Right cardiac atrium (tissue), 5 donors: ENCODE results near the gene PKNOX2. TPM values are rescaled to one million over a fixed set of nuclear protein-coding genes. Genes with fewer than 3 reads are reported as not detected.

Experiments used
- ATAC-seq, 2 donors: fragments of 200-7000 bp; cut with Tn5 transposase; one replicate each; pipeline versions ENCODE4 v1.8.0 to v1.9.1; 2020; ENCODE audit warnings: moderate library complexity in 2 of 2, mild to moderate bottlenecking in 1 of 2
- DNase-seq, 3 donors: peaks; one replicate each; pipeline ENCODE4 v3.0.0-alpha.2; 2020
- H3K27ac ChIP-seq: one replicate; pipeline ENCODE4 v1.5.1; 2013; ENCODE audit warnings: mild to moderate bottlenecking, low read length, control low read depth, moderate library complexity
- H3K27me3 ChIP-seq: one replicate; pipeline ENCODE4 v1.6.1; 2013; ENCODE audit not compliant: control insufficient read depth, insufficient read depth
- H3K4me1 ChIP-seq: one replicate; pipeline ENCODE4 v1.6.1; 2013; ENCODE audit warnings: low read length; ENCODE audit not compliant: control insufficient read depth, insufficient read depth
- H3K4me3 ChIP-seq: one replicate; pipeline ENCODE4 v1.5.1; 2013; ENCODE audit warnings: low read length, control low read depth
- H3K9me3 ChIP-seq: one replicate; pipeline ENCODE4 v1.6.1; 2013; ENCODE audit warnings: low read length; ENCODE audit not compliant: control insufficient read depth
- WGBS: extraction: QIAGEN DNeasy Blood & Tissue Kit; methylation state at CpG from one replicate; pipeline ENCODE4 v1.1.7; 2013; 5-methylcytosine and 5-hydroxymethylcytosine counted together
- intact Hi-C, 4 donors: fragments of 100-400 bp; cut with DNase I; formaldehyde crosslinking; loops; one replicate each; pipeline versions ENCODE4 v1.11.0 to v1.14.0; 2022 to 2023
- polyA plus RNA-seq: library from polyadenylated mRNA; stranded (reverse); fragments of 200-250 nt; gene quantifications from one replicate; pipeline ENCODE4 v1.2.3, GENCODE V29; 2013
- total RNA-seq, 4 donors: library from RNA; stranded (reverse); fragmentation: NEBNext Ultra II Directional; extraction: Animal tissue kit (Norgen Biotek cat#: 25700); gene quantifications; one replicate each; pipeline ENCODE4 v1.2.1, GENCODE V29; 2021
- donor health status: healthy with polysubstance abuse.
- donor health status: DM: no; HTN: yes; CAD: no.
- donor health status: DM: no; HTN: no; CAD: no.
- donor health status: DM: no; HTN: yes; CAD: no; lungs with severe emphysema.
- donor health status: DM: yes; HTN: yes; CAD: no.

The PKNOX2 gene
- total and polyA plus RNA-seq, 5 donors, result 8.1 to 20.2 (median 17.6) TPM

- H3K9me3 ChIP-seq, result no peaks in the 10 kb centered on the region
- WGBS, result 65% methylated on average over 20 of the region's 20 CpGs
- no peak overlapping the region for H3K4me3 ChIP-seq
- intact Hi-C loops, result no loop called here
- H3K27me3 ChIP-seq, result no peaks in the 10 kb centered on the region
- DNase-seq (no peak), ATAC-seq (peak; percentile 36 to 45)
- H3K4me1 ChIP-seq, result no peaks in the 10 kb centered on the region
- H3K27ac ChIP-seq, result peak overlapping the region; percentile 61
Observed at GRCh38 chr11:125416981-125417935, 252.7 kb downstream of the PKNOX2 start.

GRCh38 chr11:125418396-125418795 lies 253.8 kb downstream of the PKNOX2 start:
- intact Hi-C loops, result no loop called here
- 69% methylated on average over 9 of the region's 9 CpGs for WGBS
- DNase-seq (no peak), ATAC-seq (peak in 1 of 2 donors; percentile 37)
- Histone ChIP-seq H3K9me3 (no peaks in the 10 kb centered on the region), H3K4me1 (no peaks in the 10 kb centered on the region), H3K27ac (no peak overlapping the region), H3K27me3 (no peaks in the 10 kb centered on the region), H3K4me3 (no peak overlapping the region)

- ATAC-seq (no peak), DNase-seq (no peak)
- Histone ChIP-seq H3K4me1 (peaks cover 3% of the 10 kb centered on the region), H3K27me3 (no peaks in the 10 kb centered on the region), H3K27ac (no peak overlapping the region), H3K4me3 (no peak overlapping the region), H3K9me3 (no peaks in the 10 kb centered on the region)
- WGBS, result 84% methylated on average over 4 of the region's 4 CpGs
- intact Hi-C loops, result loop anchor here in 1 of 4 donors (10.0 kb wide), 1 partner anchor 328 kb away; no protein-coding TSS in a partner anchor
Observed at GRCh38 chr11:125422681-125423080, 258.1 kb downstream of the PKNOX2 start.

GRCh38 chr11:125423247-125423849 lies 258.8 kb downstream of the PKNOX2 start:
- Histone ChIP-seq H3K4me3 (no peak overlapping the region), H3K9me3 (no peaks in the 10 kb centered on the region), H3K27ac (no peak overlapping the region), H3K27me3 (no peaks in the 10 kb centered on the region), H3K4me1 (peaks cover 3% of the 10 kb centered on the region)
- WGBS, result 55% methylated on average over 9 of the region's 9 CpGs
- DNase-seq, result no peak
- intact Hi-C loops, result loop anchor here in 1 of 4 donors (10.0 kb wide), 1 partner anchor 329 kb away; no protein-coding TSS in a partner anchor
- ATAC-seq, result no peak

- WGBS, result 43% methylated on average over 9 of the region's 9 CpGs
- H3K4me3 ChIP-seq, result no peak overlapping the region
- H3K27me3 ChIP-seq, result no peaks in the 10 kb centered on the region
- ATAC-seq, result peak; percentile 89 to 91
- DNase-seq, result peak; percentile 73 to 83 (median 82)
- H3K27ac ChIP-seq, result peak overlapping the region; percentile 72
- intact Hi-C loops, result loop anchor here in 1 of 4 donors (10.0 kb wide), 1 partner anchor 331 kb away; no protein-coding TSS in a partner anchor
- H3K9me3 ChIP-seq, result no peaks in the 10 kb centered on the region
- H3K4me1 ChIP-seq, result peaks cover 3% of the 10 kb centered on the region
Observed at GRCh38 chr11:125425601-125426000, 261.1 kb downstream of the PKNOX2 start.

- DNase-seq, result no peak
- 85% methylated on average over 14 of the region's 14 CpGs for WGBS
- no peak for ATAC-seq
- no peak overlapping the region for H3K4me3 ChIP-seq
- H3K4me1 ChIP-seq, result peaks cover 3% of the 10 kb centered on the region
- intact Hi-C loops, result loop anchor here in 1 of 4 donors (10.0 kb wide), 1 partner anchor 332 kb away; no protein-coding TSS in a partner anchor
- H3K27ac ChIP-seq, result no peak overlapping the region
- H3K27me3 ChIP-seq, result no peaks in the 10 kb centered on the region
- H3K9me3 ChIP-seq, result no peaks in the 10 kb centered on the region
Observed at GRCh38 chr11:125426818-125427528, 262.4 kb downstream of the PKNOX2 start.

- H3K4me1 ChIP-seq, result peaks cover 3% of the 10 kb centered on the region
- no peaks in the 10 kb centered on the region for H3K27me3 ChIP-seq
- intact Hi-C loops, result loop anchor here in 1 of 4 donors (10.0 kb wide), 1 partner anchor 334 kb away; no protein-coding TSS in a partner anchor
- 73% methylated on average over 11 of the region's 11 CpGs for WGBS
- H3K9me3 ChIP-seq, result no peaks in the 10 kb centered on the region
- no peak overlapping the region for H3K27ac ChIP-seq
- ATAC-seq (no peak), DNase-seq (no peak)
- no peak overlapping the region for H3K4me3 ChIP-seq
Observed at GRCh38 chr11:125428486-125429173, 264.1 kb downstream of the PKNOX2 start.

GRCh38 chr11:125429174-125429707 lies 264.7 kb downstream of the PKNOX2 start:
- WGBS, result 49% methylated on average over 6 of the region's 6 CpGs
- H3K27ac ChIP-seq, result no peak overlapping the region
- ATAC-seq, result no peak

GRCh38 chr11:125429807-125430678 lies 265.5 kb downstream of the PKNOX2 start:
- WGBS, result 85% methylated on average over 18 of the region's 18 CpGs
- H3K4me1 ChIP-seq, result peaks cover 3% of the 10 kb centered on the region
- no peak for DNase-seq

More at GRCh38 chr11:125429174-125429707, 264.7 kb downstream of the PKNOX2 start:
- Histone ChIP-seq H3K27me3 (no peaks in the 10 kb centered on the region), H3K9me3 (no peaks in the 10 kb centered on the region), H3K4me1 (peaks cover 3% of the 10 kb centered on the region), H3K4me3 (no peak overlapping the region)
- intact Hi-C loops, result loop anchor here in 1 of 4 donors (10.0 kb wide), 1 partner anchor 334 kb away; no protein-coding TSS in a partner anchor
- peak; percentile 47 to 83 (median 80) for DNase-seq

More at GRCh38 chr11:125429807-125430678, 265.5 kb downstream of the PKNOX2 start:
- intact Hi-C loops, result loop anchor here in 2 of 4 donors (10.0 kb wide), 1 partner anchor 335 kb away; no protein-coding TSS in a partner anchor
- no peak for ATAC-seq
- no peaks in the 10 kb centered on the region for H3K9me3 ChIP-seq
- H3K27ac ChIP-seq, result no peak overlapping the region
- H3K27me3 ChIP-seq, result no peaks in the 10 kb centered on the region
- H3K4me3 ChIP-seq, result no peak overlapping the region
